HCT116 (cell line): ENCODE results near the gene CAMK1D. TPM values are rescaled to one million over a fixed set of nuclear protein-coding genes. Genes with fewer than 3 reads are reported as not detected.

Experiments used
- ATAC-seq: fragments of 200-7000 bp; cut with Tn5 transposase; 2 replicates; pipeline ENCODE4 v1.9.1; 2020; ENCODE audit warnings: mild to moderate bottlenecking, moderate library complexity
- BruUV-seq: library from RNA; stranded (reverse); fragments of 400-500 nt; replicated peaks from 2 replicates; lab custom pipeline; 2021; lab: Mats Ljungman, UMichigan
- CTCF ChIA-PET: fragments of 300-600 bp; sonication (Branson Sonifier 250); formaldehyde crosslinking; loops from one replicate; lab custom pipeline; 2021; ENCODE audit warnings: antibody characterized with exemption; lab: Charles Lee
- POLR2A ChIA-PET: fragments of 300-600, 350-600 bp; sonication (Branson Sonifier 250); formaldehyde crosslinking; loops from one replicate; lab custom pipeline; 2021; ENCODE audit warnings: antibody characterized with exemption; lab: Charles Lee
- RAD21 ChIA-PET, 2 experiments: fragments of 300-600 bp; sonication (Branson Sonifier 250); formaldehyde crosslinking; loops; one replicate each; lab custom pipeline; 2023; ENCODE audit warnings: low total read pairs in 2 of 2; ENCODE audit not compliant: uncharacterized antibody in 2 of 2, unreplicated experiment in 2 of 2, low non-redundant PET in 1 of 2; lab: Charles Lee
- DNase-seq: peaks from one replicate; pipeline ENCODE4 v3.0.0-alpha.2; 2010; ENCODE audit warnings: low read depth, low spot score
- H2AFZ ChIP-seq: fragments of 200-600 bp; shearing (Covaris generic), sonication (generic); 2 replicates; pipeline ENCODE4 v1.6.1; 2017; ENCODE audit warnings: low read depth, mixed run types, mixed read lengths, antibody characterized with exemption, low read length; ENCODE audit not compliant: poor library complexity, severe bottlenecking
- H3K27ac ChIP-seq: 2 replicates; pipeline ENCODE4 v1.5.1; 2012; ENCODE audit warnings: low read depth, low read length
- H3K27me3 ChIP-seq: fragments of 200-600 bp; sonication (generic); 2 replicates; pipeline ENCODE4 v1.6.1; 2016; ENCODE audit warnings: mixed run types, low read length, mixed read lengths; ENCODE audit not compliant: insufficient read depth
- H3K36me3 ChIP-seq, 2 experiments: fragments of 200-500 bp in 1 of 2; fragments of 200-600 bp in 1 of 2; sonication (Bioruptor generic) in 1 of 2; sonication (generic) in 1 of 2; 2 replicates each; pipeline versions ENCODE4 v1.5.1 to v1.6.1; 2014 to 2016; ENCODE audit warnings: low read length in 2 of 2, inconsistent platforms in 1 of 2, mixed read lengths in 1 of 2, mixed run types in 1 of 2; ENCODE audit not compliant: insufficient read depth in 2 of 2, control insufficient read depth in 1 of 2
- H3K4me1 ChIP-seq, 2 experiments: fragments of 200-600 bp in 1 of 2; sonication (generic) in 1 of 2; 2 replicates each; pipeline versions ENCODE4 v1.5.1 to v1.6.1; 2012 to 2017; ENCODE audit warnings: low read length in 2 of 2, inconsistent platforms in 1 of 2, mild to moderate bottlenecking in 1 of 2, mixed read lengths in 1 of 2, mixed run types in 1 of 2, moderate library complexity in 1 of 2; ENCODE audit not compliant: insufficient read depth in 2 of 2, control insufficient read depth in 1 of 2
- H3K4me2 ChIP-seq: fragments of 200-600 bp; sonication (generic); 2 replicates; pipeline ENCODE4 v1.6.1; 2017; ENCODE audit warnings: mixed run types, low read length, mixed read lengths
- H3K4me3 ChIP-seq, 2 experiments: fragments of 200-600 bp in 1 of 2; sonication (generic) in 1 of 2; replicated peaks in 1 of 2; 2 replicates each; pipeline ENCODE4 v1.5.1; 2011 to 2016; ENCODE audit warnings: low read length in 2 of 2, control low read depth in 1 of 2, low read depth in 1 of 2, mild to moderate bottlenecking in 1 of 2, mixed read lengths in 1 of 2, mixed run types in 1 of 2
- H3K79me2 ChIP-seq: fragments of 200-600 bp; sonication (generic); 2 replicates; pipeline ENCODE4 v1.6.1; 2017; ENCODE audit warnings: mild to moderate bottlenecking, mixed run types, low read length, moderate library complexity, mixed read lengths; ENCODE audit not compliant: insufficient read depth
- H3K9ac ChIP-seq: fragments of 200-600 bp; sonication (generic); 2 replicates; pipeline ENCODE4 v1.6.1; 2016; ENCODE audit warnings: low read length, mixed read lengths
- H3K9me2 ChIP-seq: fragments of 200-600 bp; sonication (generic), shearing (Covaris generic); 2 replicates; pipeline ENCODE4 v1.6.1; 2017; ENCODE audit warnings: mixed run types, mild to moderate bottlenecking, moderate library complexity; ENCODE audit not compliant: insufficient read depth
- H3K9me3 ChIP-seq, 2 experiments: fragments of 200-500 bp in 1 of 2; fragments of 200-600 bp in 1 of 2; sonication (Bioruptor generic) in 1 of 2; sonication (generic) in 1 of 2; 2 replicates each; pipeline ENCODE4 v1.6.1; 2014 to 2017; ENCODE audit warnings: low read length in 2 of 2, mixed read lengths in 2 of 2, inconsistent platforms in 1 of 2, low read depth in 1 of 2, mild to moderate bottlenecking in 1 of 2, mixed run types in 1 of 2, moderate library complexity in 1 of 2; ENCODE audit not compliant: control insufficient read depth in 1 of 2, insufficient read depth in 1 of 2
- H4K20me1 ChIP-seq: fragments of 200-600 bp; sonication (generic), shearing (Covaris generic); 2 replicates; pipeline ENCODE4 v1.6.1; 2017; ENCODE audit warnings: mixed run types, mild to moderate bottlenecking, moderate library complexity; ENCODE audit not compliant: insufficient read depth
- CBX3 ChIP-seq: IDR thresholded peaks from 2 replicates; pipeline ENCODE4 v1.6.1; 2012; ENCODE audit warnings: low read depth
- CTCF ChIP-seq, 3 experiments: fragments of 200-600 bp in 1 of 3; sonication (generic) in 1 of 3; IDR thresholded peaks in 2 of 3; conservative IDR thresholded peaks in 1 of 3; 2 replicates each; pipeline ENCODE4 v1.5.1; 2012 to 2017; ENCODE audit warnings: low read depth in 2 of 3, low read length in 2 of 3, antibody characterized with exemption in 1 of 3, borderline replicate concordance in 1 of 3, control low read depth in 1 of 3, mild to moderate bottlenecking in 1 of 3, mixed read lengths in 1 of 3, mixed run types in 1 of 3, moderate library complexity in 1 of 3; ENCODE audit not compliant: insufficient read depth in 1 of 3
- EGR1 ChIP-seq: IDR thresholded peaks from 2 replicates; pipeline ENCODE4 v1.6.1; 2012; ENCODE audit warnings: low read depth
- ELF1 ChIP-seq: IDR thresholded peaks from 2 replicates; pipeline ENCODE4 v1.6.1; 2012; ENCODE audit warnings: low read depth, borderline replicate concordance
- EZH2 ChIP-seq: fragments of 200-600 bp; sonication (generic); IDR thresholded peaks from 2 replicates; pipeline ENCODE4 v1.6.1; 2017; ENCODE audit warnings: antibody characterized with exemption, mixed run types
- FOSL1 ChIP-seq: IDR thresholded peaks from 2 replicates; pipeline ENCODE4 v1.6.1; 2012; ENCODE audit warnings: low read depth
- JUND ChIP-seq: IDR thresholded peaks from 2 replicates; pipeline ENCODE4 v1.6.1; 2012
- MAX ChIP-seq: IDR thresholded peaks from 2 replicates; pipeline ENCODE4 v1.6.1; 2012
- POLR2AphosphoS5 ChIP-seq: IDR thresholded peaks from 2 replicates; pipeline ENCODE4 v1.6.1; 2011; ENCODE audit warnings: mild to moderate bottlenecking, low read depth, low read length, moderate library complexity
- REST ChIP-seq: IDR thresholded peaks from 2 replicates; pipeline ENCODE4 v1.6.1; 2012; ENCODE audit warnings: low read depth
- SIN3A ChIP-seq: IDR thresholded peaks from 2 replicates; pipeline ENCODE4 v1.6.1; 2012; ENCODE audit warnings: low read depth
- SRF ChIP-seq: IDR thresholded peaks from 2 replicates; pipeline ENCODE4 v1.6.1; 2012; ENCODE audit warnings: low read depth
- TCF7L2 ChIP-seq: IDR thresholded peaks from 2 replicates; pipeline ENCODE4 v1.7.0; 2011; ENCODE audit warnings: borderline replicate concordance, inconsistent platforms; ENCODE audit not compliant: insufficient read depth, insufficient read length; ENCODE audit errors: extremely low read depth
- ZFX ChIP-seq: fragments of 450-650 bp; IDR thresholded peaks from 2 replicates; pipeline ENCODE4 v1.6.1; 2017
- intact Hi-C: fragments of 100-400 bp; cut with micrococcal nuclease; formaldehyde crosslinking; loops from 2 replicates; pipeline ENCODE4 v1.10.0; 2022
- total RNA-seq: library from RNA; stranded (reverse); gene quantifications from one replicate; pipeline ENCODE4 v1.2.1, GENCODE V29; 2021; ENCODE audit not compliant: unreplicated experiment

The CAMK1D gene
- total RNA-seq, 1 experiment from 2014 or later = 9.6 TPM

- BruUV-seq = no TSS peak
- Histone ChIP-seq H3K9ac (no peak overlapping the region), H3K79me2 (no peaks in the 10 kb centered on the region), H3K4me1 (peaks cover 0 to 3% of the 10 kb centered on the region in 2 experiments; a peak in 1 of 4 replicates), H3K27ac (no peak overlapping the region), H3K9me2 (no peaks in the 10 kb centered on the region), H3K4me2 (no peak overlapping the region), H3K9me3 (no peaks in the 10 kb centered on the region), H4K20me1 (no peaks in the 10 kb centered on the region), H2AFZ (no peak overlapping the region), H3K27me3 (no peaks in the 10 kb centered on the region), H3K36me3 (no peaks in the 10 kb centered on the region), H3K4me3 (no peak overlapping the region)
- ChIA-PET RAD21 (no interaction called here), POLR2A (no interaction called here), CTCF (no interaction called here)
- intact Hi-C loops = no loop called here
- DNase-seq (no peak), ATAC-seq (no peak)
- TF ChIP-seq CTCF (IDR thresholded peaks at IDR 0.05 in 2 of 3, conservative IDR thresholded peaks at IDR 0.05 in 1 of 3; ENCODE audit: borderline replicate concordance in 1 of 3, insufficient read depth in 1 of 3, low read depth in 2 of 3, low read length in 2 of 3) (no peak), EGR1 (no peak), CBX3 (no peak), SIN3A (no peak), POLR2AphosphoS5 (no peak), JUND (no peak), ZFX (no peak), TCF7L2 (no peak), ELF1 (no peak), FOSL1 (no peak), EZH2 (no peak), MAX (no peak), REST (no peak), SRF (no peak)
Measured at GRCh38 chr10:12636571-12636970, 287.2 kb downstream of the CAMK1D start.
